ENCODE data around the gene TNS3. TPM values are rescaled to one million over a fixed set of nuclear protein-coding genes. Genes with fewer than 3 reads are reported as not detected.

Gene TNS3
- total and polyA plus RNA-seq, 2 donors (not counting 3 experiments of a cell fraction or from before 2014, with no cell fraction given): 10.4 to 45.1 TPM

GRCh38 chr7:47622586-47622945 lies 40.7 kb upstream of the TNS3 start:
- no TSS peak for BruUV-seq (replicated peaks)
- Histone ChIP-seq H4K20me1 (replicated peaks; ENCODE audit: control insufficient read depth, extremely low read depth, insufficient read depth, low read length) (no peaks in the 10 kb centered on the region), H3K9ac (replicated peaks; ENCODE audit: extremely low read depth, insufficient read depth, low read length) (no peak overlapping the region), H3K4me2 (ENCODE audit: insufficient read depth, low read length) (no peak overlapping the region), H3K9me3 (replicated peaks; ENCODE audit: control insufficient read depth, insufficient read depth, low read length) (no peaks in the 10 kb centered on the region), H3K79me2 (ENCODE audit: control insufficient read depth, insufficient read depth, low read length) (no peaks in the 10 kb centered on the region), H3K36me3 (ENCODE audit: control insufficient read depth in 2 of 2, extremely low read depth in 1 of 2, insufficient read depth in 2 of 2, low read length in 2 of 2) (no peaks in the 10 kb centered on the region), H3K27me3 (ENCODE audit: control insufficient read depth in 2 of 2, insufficient read depth in 2 of 2, low read length in 2 of 2) (no peaks in the 10 kb centered on the region), H3K9me1 (replicated peaks; ENCODE audit: control insufficient read depth, extremely low read depth, insufficient read depth, low read length) (no peaks in the 10 kb centered on the region), H3K4me1 (ENCODE audit: control insufficient read depth, extremely low read depth, insufficient read depth, low read length) (no peaks in the 10 kb centered on the region), H2AFZ (ENCODE audit: low read depth, low read length) (no peak overlapping the region), H3K4me3 (replicated peaks in 1 of 3; ENCODE audit: insufficient read depth in 1 of 3, low read depth in 1 of 3, low read length in 3 of 3) (no peak overlapping the region), H3K27ac (ENCODE audit: insufficient read depth, low read depth, low read length) (no peak overlapping the region)
- dilution Hi-C loops (cut with MboI; ENCODE audit: extremely low pct_ligation_motif_present, low sequenced_read_pairs): no loop called here
- no peak for DNase-seq (ENCODE audit: low read depth, low spot score)
- CTCF ChIA-PET: no interaction called here
- intact Hi-C loops (cut with micrococcal nuclease): no loop called here
- FAIRE-seq: no peak
- TF ChIP-seq, protein P1, sequence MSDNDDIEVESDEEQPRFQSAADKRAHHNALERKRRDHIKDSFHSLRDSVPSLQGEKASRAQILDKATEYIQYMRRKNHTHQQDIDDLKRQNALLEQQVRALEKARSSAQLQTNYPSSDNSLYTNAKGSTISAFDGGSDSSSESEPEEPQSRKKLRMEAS (IDR thresholded peaks at IDR 0.05; ENCODE audit: insufficient read depth, insufficient read length): no peak
- TF ChIP-seq CTCF (IDR thresholded peaks at IDR 0.05; ENCODE audit: extremely low read depth in 1 of 2, insufficient read depth in 1 of 2, low read depth in 1 of 2, low read length in 2 of 2): no peak
- TF ChIP-seq POLR2AphosphoS5 (IDR thresholded peaks at IDR 0.05; ENCODE audit: insufficient read depth, low read depth, low read length): no peak
- TF ChIP-seq EZH2 (IDR thresholded peaks at IDR 0.05; ENCODE audit: borderline replicate concordance, low read depth, low read length, severe bottlenecking): no peak
- TF ChIP-seq POLR2A (IDR thresholded peaks at IDR 0.05; ENCODE audit: low read depth, low read length): no peak
- no peak for TF ChIP-seq FOS (IDR thresholded peaks at IDR 0.05; ENCODE audit: borderline replicate concordance, insufficient read depth, low read length)
- no peak for TF ChIP-seq GATA2 (IDR thresholded peaks at IDR 0.05; ENCODE audit: insufficient read depth, insufficient read length, low read depth, low read length)
- no peak for TF ChIP-seq MYC (IDR thresholded peaks at IDR 0.05; ENCODE audit: low read depth, low read length)
- TF ChIP-seq JUN (IDR thresholded peaks at IDR 0.05; ENCODE audit: borderline replicate concordance, insufficient read depth, insufficient read length, low read depth): no peak
- POLR2A ChIA-PET: no interaction called here

All from endothelial cell of umbilical vein (primary cell).